Heart left ventricle (tissue), 16 donors: ENCODE results near the gene TMEM94. TPM values are rescaled to one million over a fixed set of nuclear protein-coding genes. Genes with fewer than 3 reads are reported as not detected.
A peak's percentile ranks its signal among the peaks of the same experiment; 100 is the strongest.

ENCODE experiments used
- ATAC-seq, 4 donors: fragments of 200-7000 bp; cut with Tn5 transposase; one replicate each; pipeline ENCODE4 v1.9.1; 2020 to 2022; ENCODE audit warnings: moderate library complexity in 4 of 4, mild to moderate bottlenecking in 3 of 4, moderate number of reproducible peaks in 1 of 4
- DNase-seq, 5 donors: peaks; one replicate each; pipeline ENCODE4 v3.0.0-alpha.2; 2020
- H3K27ac ChIP-seq, 12 donors: fragments of 200-600 bp; sonication (generic) in 4 of 12; one replicate each; pipeline versions ENCODE4 v1.5.0 to v1.8.0; 2016 to 2022; ENCODE audit warnings: mild to moderate bottlenecking in 2 of 12
- H3K27me3 ChIP-seq, 9 donors: fragments of 200-600 bp; sonication (generic) in 2 of 9; one replicate each; pipeline versions ENCODE4 v1.5.1 to v1.8.0; 2016 to 2022; ENCODE audit warnings: mild to moderate bottlenecking in 3 of 9
- H3K36me3 ChIP-seq, 9 donors: fragments of 200-600 bp; sonication (generic) in 2 of 9; one replicate each; pipeline versions ENCODE4 v1.5.0 to v1.8.0; 2018 to 2022; ENCODE audit warnings: mild to moderate bottlenecking in 2 of 9
- H3K4me1 ChIP-seq, 12 donors: fragments of 200-600 bp; sonication (generic) in 4 of 12; one replicate each; pipeline versions ENCODE4 v1.5.0 to v1.8.0; 2016 to 2022; ENCODE audit warnings: mild to moderate bottlenecking in 3 of 12
- H3K4me3 ChIP-seq, 12 donors: fragments of 200-600 bp; sonication (generic) in 4 of 12; one replicate each; pipeline versions ENCODE4 v1.5.0 to v1.8.0; 2017 to 2022; ENCODE audit warnings: mild to moderate bottlenecking in 9 of 12, moderate library complexity in 4 of 12
- H3K9me3 ChIP-seq, 12 donors: fragments of 200-600 bp; sonication (generic) in 4 of 12; one replicate each; pipeline versions ENCODE4 v1.5.0 to v1.8.0; 2016 to 2022; ENCODE audit warnings: mild to moderate bottlenecking in 1 of 12
- CTCF ChIP-seq, 12 donors: fragments of 200-600 bp; sonication (generic) in 4 of 12; IDR thresholded peaks; one replicate each; pipeline versions ENCODE4 v1.5.0 to v1.8.0; 2018 to 2022; ENCODE audit warnings: antibody characterized with exemption in 12 of 12, mild to moderate bottlenecking in 5 of 12
- POLR2A ChIP-seq, 2 donors: fragments of 450-650 bp; IDR thresholded peaks; one replicate each; pipeline ENCODE4 v1.6.1; 2017; ENCODE audit warnings: antibody characterized with exemption in 2 of 2, mild to moderate bottlenecking in 2 of 2, moderate library complexity in 2 of 2
- WGBS, 4 donors: extraction: QIAGEN DNeasy Blood & Tissue Kit in 2 of 4; methylation state at CpG; one replicate each; pipeline versions ENCODE4 v1.1.5 to v1.1.7; 2013 to 2018; 5-methylcytosine and 5-hydroxymethylcytosine counted together
- intact Hi-C, 10 donors: fragments of 100-400 bp; cut with DNase I; formaldehyde crosslinking; loops; one replicate each; pipeline versions ENCODE4 v1.11.1 to v1.14.2; 2022
- polyA plus RNA-seq, 2 donors: library from polyadenylated mRNA; stranded (reverse); fragments of 200-250 nt; gene quantifications; one replicate each; pipeline ENCODE4 v1.2.3, GENCODE V29; 2013
- total RNA-seq, 9 donors: library from RNA; depleted of rRNA in 2 of 9; stranded (reverse); fragments of >200 nt in 2 of 9; fragmentation: NEBNext Ultra II Directional in 3 of 9; extraction: Animal tissue kit (Norgen Biotek cat#: 25700) in 3 of 9; gene quantifications; one replicate each; pipeline versions ENCODE4 v1.1.0 to v1.2.4, GENCODE V29; 2016 to 2023
- donor health status: ischemic (EF 13 %, LVEDD 7.1; RV severe dilation, severe dysfunction).
- donor health status: healthy with polysubstance abuse.
- donor health status: DM: no; HTN: yes; CAD: no.
- donor health status: DM: no; HTN: no; CAD: no.
- donor health status: ischemic (EF 25% LVEDD 6.9; RV normal size, moderate dysfunction).
- donor health status: ischemic (EF 25% LVEDD 5.7; RV mildly dilated, moderate dysfunction).
- donor health status: healthy.
- donor health status: DM: yes; HTN: yes; CAD: no.
- donor health status: ischemic (EF 35%, LVEDD 5.7; RV mildly dilated, moderate dysfunction).
- donor health status: nonischemic (EF 11% LVEDD 7.7; RV severe dilation, severe dysfunction).
- donor health status: DM: yes; HTN: yes; CAD: no.
- donor health status: PGD.
- donor health status: ischemic (EF 29% LVEDD 5.4; RV normal size, mild dysfunction).
- donor health status: nonischemic (EF 23%, LVEDD 6.1; RV moderate dilation, normal function).

The TMEM94 gene
- total and polyA plus RNA-seq, 11 donors = 34.1 to 130 (median 47.3) TPM

GRCh38 chr17:75504347-75505151, 48.1 kb downstream of the TMEM94 start:
- H3K27me3 ChIP-seq = no peaks in the 10 kb centered on the region
- H3K4me3 ChIP-seq = no peak overlapping the region
- DNase-seq = peak in 2 of 5 donors; percentile 39 to 64
- peak overlapping the region in 4 of 12 donors; percentile 17 to 44 (median 21) for H3K27ac ChIP-seq
- H3K9me3 ChIP-seq = no peaks in the 10 kb centered on the region
- peaks cover 0 to 81% (median 60%) of the 10 kb centered on the region in 9 donors for H3K36me3 ChIP-seq
- TF ChIP-seq POLR2A (IDR thresholded peaks at IDR 0.05) (no peak), CTCF (IDR thresholded peaks at IDR 0.05) (peak; percentile 35 to 64 (median 46))
- peak in 2 of 4 donors; percentile 5 to 16 for ATAC-seq
- WGBS, 4 donors = 70 to 76% (median 72%) methylated on average over 22 to 32 of the region's 32 CpGs
- peaks cover 0 to 68% (median 25%) of the 10 kb centered on the region in 12 donors for H3K4me1 ChIP-seq
- intact Hi-C loops = loop anchor here in 1 of 10 donors (5.0 kb wide), 1 partner anchor 47 kb away; the partner anchor contains the start of gene TMEM94

- H3K4me1 ChIP-seq = peaks cover 0 to 68% (median 27%) of the 10 kb centered on the region in 12 donors
- ATAC-seq (no peak), DNase-seq (peak in 1 of 5 donors; percentile 54)
- H3K9me3 ChIP-seq = no peaks in the 10 kb centered on the region
- H3K27ac ChIP-seq = peak overlapping the region in 1 of 12 donors; percentile 18
- H3K4me3 ChIP-seq = no peak overlapping the region
- WGBS, 4 donors = 84 to 93% (median 89%) methylated on average over 4 of the region's 4 CpGs
- intact Hi-C loops = no loop called here
- no peaks in the 10 kb centered on the region for H3K27me3 ChIP-seq
- peaks cover 0 to 82% (median 55%) of the 10 kb centered on the region in 9 donors for H3K36me3 ChIP-seq
- TF ChIP-seq CTCF (IDR thresholded peaks at IDR 0.05) = no peak
These were observed 48.6 kb downstream of the TMEM94 start for GRCh38 chr17:75505152-75505409.

- H3K27ac ChIP-seq = no peak overlapping the region
- H3K27me3 ChIP-seq = no peaks in the 10 kb centered on the region
- WGBS, 4 donors = 80 to 82% (median 81%) methylated on average over 15 of the region's 15 CpGs
- DNase-seq (no peak), ATAC-seq (no peak)
- peaks cover 0 to 82% (median 54%) of the 10 kb centered on the region in 9 donors for H3K36me3 ChIP-seq
- TF ChIP-seq POLR2A (IDR thresholded peaks at IDR 0.05) = no peak
- TF ChIP-seq CTCF (IDR thresholded peaks at IDR 0.05) = no peak
- intact Hi-C loops = no loop called here
- peaks cover 0 to 69% (median 28%) of the 10 kb centered on the region in 12 donors for H3K4me1 ChIP-seq
- H3K9me3 ChIP-seq = no peaks in the 10 kb centered on the region
- no peak overlapping the region for H3K4me3 ChIP-seq
These were observed 49.2 kb downstream of the TMEM94 start for GRCh38 chr17:75505640-75506039.

- intact Hi-C loops = no loop called here
- peaks cover 0 to 82% (median 53%) of the 10 kb centered on the region in 9 donors for H3K36me3 ChIP-seq
- TF ChIP-seq POLR2A (IDR thresholded peaks at IDR 0.05) = no peak
- no peak for TF ChIP-seq CTCF (IDR thresholded peaks at IDR 0.05)
- DNase-seq = no peak
- no peaks in the 10 kb centered on the region for H3K27me3 ChIP-seq
- ATAC-seq = no peak
- H3K9me3 ChIP-seq = no peaks in the 10 kb centered on the region
- peak overlapping the region in 1 of 12 donors; percentile 87 for H3K27ac ChIP-seq
- peaks cover 0 to 69% (median 31%) of the 10 kb centered on the region in 12 donors for H3K4me1 ChIP-seq
- H3K4me3 ChIP-seq = no peak overlapping the region
- WGBS, 4 donors = 85 to 93% (median 89%) methylated on average over 20 to 21 of the region's 21 CpGs
These were observed 49.7 kb downstream of the TMEM94 start for GRCh38 chr17:75506134-75506533.
